ENCODE results near the gene C3orf70.

The C3orf70 gene

DNA sequence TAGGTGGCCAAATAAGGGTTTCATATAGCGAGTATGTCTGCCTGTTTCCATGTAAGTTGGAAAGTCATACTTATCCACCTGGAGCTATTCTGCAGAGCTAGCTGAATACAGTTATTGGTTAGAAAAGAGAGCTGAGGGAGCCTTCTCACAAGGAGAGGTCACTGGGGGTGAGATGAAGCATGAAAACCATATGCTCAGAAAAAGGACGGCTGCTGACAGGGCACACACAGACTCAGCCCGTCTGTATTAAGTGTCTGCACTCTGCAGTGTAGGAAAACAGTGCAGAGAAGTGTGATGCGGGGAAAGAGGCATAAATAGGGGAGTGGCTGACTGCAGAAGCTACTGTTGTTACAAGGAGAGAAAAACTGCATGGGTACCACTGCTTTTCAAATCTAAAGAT, 58.2 kb downstream of the C3orf70 start:
- no peak for TF ChIP-seq JUND (IDR thresholded peaks at IDR 0.05; ENCODE audit: low read depth)
- in situ Hi-C loops (cut with HindIII; ENCODE audit: low pct_unique_long_range_greater_than_20kb, low sequenced_read_pairs): no loop called here
- DNase-seq (ENCODE audit: low read depth in 1 of 2, low spot score in 1 of 2): no peak

DNA sequence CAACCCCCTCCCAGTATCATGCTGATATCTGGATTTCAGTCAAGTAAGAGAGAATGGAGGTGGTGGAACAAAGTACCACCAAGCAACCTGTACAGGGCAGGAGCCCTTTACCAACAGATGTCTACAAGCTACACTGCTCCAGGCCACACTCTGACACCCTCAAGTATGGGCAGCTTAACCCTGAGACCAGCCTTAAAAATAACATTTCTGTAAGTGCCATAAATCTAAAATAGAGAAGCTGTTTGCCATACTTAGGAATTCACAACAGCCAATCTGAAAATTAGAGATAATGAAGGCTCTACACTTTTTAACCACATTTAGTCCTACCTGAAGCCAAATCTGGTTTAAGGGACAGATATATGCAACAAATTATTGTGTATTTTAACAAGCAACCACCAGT, 59.7 kb downstream of the C3orf70 start:
- in situ Hi-C loops (cut with HindIII; ENCODE audit: low pct_unique_long_range_greater_than_20kb, low sequenced_read_pairs): no loop called here
- no peak for DNase-seq (ENCODE audit: low read depth in 1 of 2, low spot score in 1 of 2)
- no peak for TF ChIP-seq JUND (IDR thresholded peaks at IDR 0.05; ENCODE audit: low read depth)

DNA sequence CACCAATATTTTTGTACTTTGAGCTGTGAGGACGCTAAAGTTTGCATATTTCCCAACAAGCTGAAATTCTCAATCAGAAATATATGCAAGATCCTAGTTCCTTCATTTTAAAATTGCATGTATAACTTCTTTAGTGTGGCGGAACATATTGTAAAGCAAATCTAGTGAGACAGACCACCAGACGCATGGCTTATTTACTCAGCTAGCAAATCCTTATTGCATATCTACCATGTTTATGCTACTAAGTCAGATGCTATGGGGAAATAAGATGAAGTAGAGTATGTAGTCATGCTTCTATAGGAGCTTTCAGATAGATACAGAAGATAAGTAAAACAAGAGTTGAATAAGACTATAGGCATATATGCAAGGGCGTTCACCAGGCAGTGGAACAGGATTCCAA, 62.0 kb downstream of the C3orf70 start:
- in situ Hi-C loops (cut with HindIII; ENCODE audit: low pct_unique_long_range_greater_than_20kb, low sequenced_read_pairs): no loop called here
- DNase-seq (ENCODE audit: low read depth in 1 of 2, low spot score in 1 of 2): no peak
- no peak for TF ChIP-seq JUND (IDR thresholded peaks at IDR 0.05; ENCODE audit: low read depth)

DNA sequence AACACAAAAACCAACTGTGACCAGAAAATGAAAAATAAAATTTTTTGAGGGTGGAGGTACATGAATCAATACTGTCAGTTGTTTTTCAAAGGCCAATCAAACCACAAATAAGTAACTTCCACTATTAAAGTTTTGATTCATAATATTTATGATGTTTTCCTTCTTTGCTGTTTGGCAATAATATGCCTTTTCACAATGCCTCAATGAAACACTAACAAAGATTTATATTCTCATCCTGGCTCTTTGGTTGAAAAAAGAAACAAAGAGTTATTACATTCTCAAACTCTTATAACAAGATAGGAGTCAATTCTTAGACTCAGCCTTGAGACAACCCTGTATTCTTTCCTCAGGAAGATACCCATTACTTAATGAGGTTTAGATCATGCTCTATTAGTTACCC, 63.1 kb downstream of the C3orf70 start:
- DNase-seq (ENCODE audit: low read depth in 1 of 2, low spot score in 1 of 2): no peak
- in situ Hi-C loops (cut with HindIII; ENCODE audit: low pct_unique_long_range_greater_than_20kb, low sequenced_read_pairs): no loop called here
- TF ChIP-seq JUND (IDR thresholded peaks at IDR 0.05; ENCODE audit: low read depth): no peak

DNA sequence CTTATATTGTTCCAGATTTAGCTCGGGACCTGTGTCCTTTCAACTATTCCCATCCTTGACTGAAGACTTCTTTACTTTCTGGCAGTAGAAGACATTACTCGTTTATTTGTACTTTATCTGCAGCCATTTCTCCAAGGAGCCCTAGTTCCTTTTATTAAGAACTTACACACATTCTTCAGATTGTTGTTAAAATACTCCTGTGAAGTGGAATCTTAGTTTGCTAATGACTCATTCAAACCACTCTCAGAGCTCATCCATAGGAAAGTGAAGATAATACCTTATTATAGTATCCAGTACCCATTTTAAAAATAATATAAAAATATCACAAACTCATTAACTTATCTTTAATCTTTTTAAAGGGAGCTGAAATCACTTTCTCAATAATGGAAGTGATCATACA, 63.5 kb downstream of the C3orf70 start:
- in situ Hi-C loops (cut with HindIII; ENCODE audit: low pct_unique_long_range_greater_than_20kb, low sequenced_read_pairs): no loop called here
- DNase-seq (ENCODE audit: low read depth in 1 of 2, low spot score in 1 of 2): no peak
- no peak for TF ChIP-seq JUND (IDR thresholded peaks at IDR 0.05; ENCODE audit: low read depth)

DNA sequence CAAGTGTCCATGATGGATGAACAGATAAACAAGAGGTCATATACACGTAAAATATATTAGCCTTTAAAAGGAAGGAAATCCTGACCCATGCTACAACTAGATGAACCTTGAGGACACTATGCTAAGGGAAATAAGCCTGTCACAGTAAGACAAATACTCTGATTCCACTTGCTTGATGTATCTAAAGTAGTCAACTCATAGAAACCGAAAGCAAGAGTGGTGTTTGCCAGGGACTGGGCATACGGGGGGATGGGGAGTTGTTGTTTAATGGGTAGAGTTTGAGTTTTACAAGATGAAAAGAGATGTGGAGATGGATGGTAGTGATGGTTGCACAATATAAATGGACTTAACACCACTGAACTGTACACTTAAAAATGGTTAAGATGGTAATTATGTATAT, 65.4 kb downstream of the C3orf70 start:
- in situ Hi-C loops (cut with HindIII; ENCODE audit: low pct_unique_long_range_greater_than_20kb, low sequenced_read_pairs): no loop called here

DNA sequence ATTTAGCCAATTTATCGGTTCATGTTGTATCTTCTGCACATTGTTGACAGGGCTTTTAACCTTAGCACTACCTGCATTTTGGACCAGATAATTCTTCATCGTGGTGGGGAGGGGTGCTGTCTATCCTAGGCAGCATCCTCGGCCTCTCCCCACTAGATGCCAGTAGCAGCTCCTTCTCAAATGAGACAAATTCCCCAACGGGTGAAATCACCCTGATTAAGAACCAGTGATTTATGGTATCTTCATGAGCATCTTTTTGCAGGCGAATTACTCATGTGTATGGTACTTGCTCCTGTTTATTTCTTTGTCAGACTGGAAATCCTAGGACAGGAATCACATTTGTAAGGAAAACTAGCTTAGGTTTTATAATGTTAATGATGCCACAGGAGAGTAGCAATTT, 68.0 kb downstream of the C3orf70 start:
- no peak for TF ChIP-seq JUND (IDR thresholded peaks at IDR 0.05; ENCODE audit: low read depth)
- peak in 1 of 2 experiments; percentile 69 for DNase-seq (ENCODE audit: low read depth in 1 of 2, low spot score in 1 of 2)
- in situ Hi-C loops (cut with HindIII; ENCODE audit: low pct_unique_long_range_greater_than_20kb, low sequenced_read_pairs): no loop called here

More for the DNA sequence above, 65.4 kb downstream of the C3orf70 start:
- no peak for TF ChIP-seq JUND (IDR thresholded peaks at IDR 0.05; ENCODE audit: low read depth)
- DNase-seq (ENCODE audit: low read depth in 1 of 2, low spot score in 1 of 2): no peak

DNA sequence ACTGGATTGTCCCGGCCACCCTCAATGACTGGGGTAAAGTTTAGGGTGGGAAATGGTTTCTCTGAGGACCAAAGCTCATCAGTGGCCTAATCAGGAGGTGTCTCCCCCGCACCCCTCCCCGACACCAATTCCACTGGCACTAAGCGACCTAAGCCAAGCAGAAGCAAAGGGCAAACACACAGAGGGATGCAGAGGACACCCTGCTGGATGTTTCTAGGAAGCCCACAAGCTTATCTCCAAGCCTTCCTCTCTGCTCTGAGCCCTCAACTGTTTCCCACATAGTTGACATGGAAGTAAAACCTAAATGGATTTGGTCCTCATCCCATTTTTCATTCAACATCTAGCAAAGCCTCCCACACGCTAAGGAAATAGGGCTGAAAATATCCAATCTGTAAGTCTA, 68.5 kb downstream of the C3orf70 start:
- in situ Hi-C loops (cut with HindIII; ENCODE audit: low pct_unique_long_range_greater_than_20kb, low sequenced_read_pairs): no loop called here
- DNase-seq (ENCODE audit: low read depth in 1 of 2, low spot score in 1 of 2): no peak
- no peak for TF ChIP-seq JUND (IDR thresholded peaks at IDR 0.05; ENCODE audit: low read depth)

DNA sequence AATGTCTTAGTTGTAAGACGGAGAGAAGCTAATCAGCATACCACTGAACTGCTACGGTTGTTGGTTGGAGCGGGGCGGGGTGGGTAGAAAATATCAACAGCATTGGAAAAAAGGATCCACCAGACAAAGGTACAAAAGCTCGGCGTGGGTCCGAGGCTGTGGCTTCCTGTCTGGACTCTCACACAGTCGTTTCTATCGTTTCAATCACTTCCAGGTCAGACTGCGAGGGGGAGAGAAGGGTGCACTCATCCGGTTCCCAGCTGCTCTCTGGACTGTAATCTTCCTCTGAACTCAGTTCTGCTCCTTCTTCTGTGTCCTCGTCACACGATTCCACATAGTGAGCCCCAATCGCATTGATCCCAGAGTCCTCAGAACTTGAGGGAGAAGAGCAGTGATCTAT, 70.0 kb downstream of the C3orf70 start:
- DNase-seq (ENCODE audit: low read depth in 1 of 2, low spot score in 1 of 2): no peak
- no peak for TF ChIP-seq JUND (IDR thresholded peaks at IDR 0.05; ENCODE audit: low read depth)
- in situ Hi-C loops (cut with HindIII; ENCODE audit: low pct_unique_long_range_greater_than_20kb, low sequenced_read_pairs): no loop called here

DNA sequence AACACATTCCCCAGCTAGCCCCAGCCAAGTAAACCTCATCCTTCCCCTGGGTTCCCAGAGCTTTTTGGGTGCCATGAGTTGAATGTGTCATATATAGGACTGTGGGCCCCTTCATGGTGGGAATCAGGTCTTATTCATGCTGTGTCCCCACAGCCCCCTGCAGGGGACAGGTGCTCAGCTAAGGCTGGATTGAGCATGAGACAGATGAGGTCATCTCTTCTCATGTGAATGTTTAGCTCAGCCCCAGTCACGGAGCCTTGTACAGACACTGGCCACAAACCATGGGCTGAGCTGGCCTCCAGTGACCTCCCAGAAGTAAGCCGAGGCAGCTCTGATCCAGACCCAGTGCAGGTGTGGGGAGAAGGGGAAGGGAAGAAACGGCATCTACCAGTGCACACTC, 70.7 kb downstream of the C3orf70 start:
- no peak for DNase-seq (ENCODE audit: low read depth in 1 of 2, low spot score in 1 of 2)
- no peak for TF ChIP-seq JUND (IDR thresholded peaks at IDR 0.05; ENCODE audit: low read depth)
- in situ Hi-C loops (cut with HindIII; ENCODE audit: low pct_unique_long_range_greater_than_20kb, low sequenced_read_pairs): no loop called here

DNA sequence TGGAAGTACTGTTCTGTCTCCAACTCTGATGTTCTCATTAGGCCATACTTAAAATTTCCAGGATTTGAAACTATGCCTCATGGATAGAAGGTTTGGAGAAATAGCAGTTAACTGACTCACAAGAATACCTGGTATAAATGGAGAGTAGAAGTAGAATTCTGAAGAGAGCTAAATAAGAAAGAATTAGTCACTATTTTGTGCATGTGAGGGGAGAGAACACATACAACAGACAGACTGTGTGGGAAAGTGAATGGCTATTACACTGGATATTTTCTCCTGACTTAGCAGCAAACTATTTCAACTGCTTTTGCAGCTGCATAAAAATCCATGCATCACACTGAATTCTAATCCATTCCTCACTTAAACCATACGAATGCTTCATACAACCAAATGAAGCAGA, 71.3 kb downstream of the C3orf70 start:
- no peak for TF ChIP-seq JUND (IDR thresholded peaks at IDR 0.05; ENCODE audit: low read depth)
- in situ Hi-C loops (cut with HindIII; ENCODE audit: low pct_unique_long_range_greater_than_20kb, low sequenced_read_pairs): no loop called here
- DNase-seq (ENCODE audit: low read depth in 1 of 2, low spot score in 1 of 2): no peak

DNA sequence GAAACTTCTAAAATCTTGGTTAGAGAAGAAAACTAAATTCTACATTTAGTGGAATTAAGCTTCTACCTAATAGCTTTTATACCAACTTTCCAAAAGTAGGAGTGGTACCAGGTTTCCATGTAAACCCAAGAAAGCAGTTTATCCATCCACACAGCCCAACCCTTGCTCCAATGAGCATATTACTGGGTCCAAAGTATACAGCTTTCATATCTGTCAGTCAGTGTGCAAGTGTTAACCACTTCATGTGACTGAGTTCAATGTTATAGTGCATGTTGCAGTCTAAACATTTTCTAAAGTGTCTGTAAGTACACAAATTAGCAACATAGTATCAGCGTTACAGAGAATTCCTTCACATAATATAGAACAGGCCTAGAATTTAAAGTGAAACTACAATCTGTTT, 73.2 kb downstream of the C3orf70 start:
- DNase-seq (ENCODE audit: low read depth in 1 of 2, low spot score in 1 of 2): no peak
- in situ Hi-C loops (cut with HindIII; ENCODE audit: low pct_unique_long_range_greater_than_20kb, low sequenced_read_pairs): no loop called here

DNA sequence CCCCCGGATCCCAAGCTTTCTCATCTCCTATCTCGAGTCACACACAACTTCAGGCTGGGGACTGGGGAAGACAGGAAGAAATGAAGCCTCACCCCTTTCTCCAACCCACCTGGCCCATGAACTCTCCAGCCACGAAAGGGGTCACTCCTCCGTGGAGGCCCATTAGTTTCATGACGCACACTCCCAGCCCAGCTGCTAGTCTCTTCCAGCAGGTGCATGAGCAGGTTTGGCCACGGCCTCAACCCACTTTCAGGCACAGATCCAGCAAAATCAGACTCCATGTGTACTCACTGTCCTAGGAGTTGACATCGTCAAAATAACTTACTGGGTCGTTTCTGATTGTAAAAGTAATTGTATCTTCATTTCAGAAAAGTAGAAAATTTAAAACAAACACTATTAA, 76.6 kb downstream of the C3orf70 start:
- no peak for TF ChIP-seq JUND (IDR thresholded peaks at IDR 0.05; ENCODE audit: low read depth)
- DNase-seq (ENCODE audit: low read depth in 1 of 2, low spot score in 1 of 2): no peak
- in situ Hi-C loops (cut with HindIII; ENCODE audit: low pct_unique_long_range_greater_than_20kb, low sequenced_read_pairs): no loop called here

More for the DNA sequence above, 73.2 kb downstream of the C3orf70 start:
- no peak for TF ChIP-seq JUND (IDR thresholded peaks at IDR 0.05; ENCODE audit: low read depth)

DNA sequence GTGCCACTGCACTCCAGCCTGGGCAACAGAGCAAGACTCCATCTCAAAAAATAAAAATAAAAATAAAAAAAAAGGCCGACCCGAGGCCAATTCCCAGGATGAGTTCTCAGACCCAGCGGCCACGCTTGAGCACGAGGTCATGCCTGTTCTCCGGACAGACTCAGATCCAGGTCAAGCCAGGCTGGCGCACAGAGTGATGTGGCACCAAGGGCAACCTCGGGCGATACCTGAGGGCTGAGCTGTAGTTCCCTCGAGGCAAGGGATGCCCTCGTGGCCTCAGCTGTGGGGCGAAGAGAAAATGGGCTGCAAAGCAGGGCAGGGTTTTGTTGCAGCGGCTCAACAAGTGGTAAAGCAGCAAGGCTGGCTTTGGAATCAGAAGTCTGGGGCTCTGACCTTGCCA, 77.3 kb downstream of the C3orf70 start:
- in situ Hi-C loops (cut with HindIII; ENCODE audit: low pct_unique_long_range_greater_than_20kb, low sequenced_read_pairs): no loop called here
- DNase-seq (ENCODE audit: low read depth in 1 of 2, low spot score in 1 of 2): no peak
- TF ChIP-seq JUND (IDR thresholded peaks at IDR 0.05; ENCODE audit: low read depth): no peak

Data from T47D (cell line).